Activated CD4-positive, alpha-beta T cell treated with anti-CD3 and anti-CD28 coated beads, Interleukin-10, Interleukin-2, amounts not matched to agents 100 ng/mL and 50 ng/mL, durations not matched to agents 16 hours and 8 hours (primary cell): ENCODE data around the gene FBXO36.
"Not testable (repeated sequence)": the region's sequence is repeated elsewhere in the genome, so short reads cannot be mapped to it uniquely, and the experiment has no call there.

ENCODE experiments used
- DNase-seq: peaks from one replicate; pipeline ENCODE4 v3.0.0-alpha.2; 2020

The FBXO36 gene

DNA sequence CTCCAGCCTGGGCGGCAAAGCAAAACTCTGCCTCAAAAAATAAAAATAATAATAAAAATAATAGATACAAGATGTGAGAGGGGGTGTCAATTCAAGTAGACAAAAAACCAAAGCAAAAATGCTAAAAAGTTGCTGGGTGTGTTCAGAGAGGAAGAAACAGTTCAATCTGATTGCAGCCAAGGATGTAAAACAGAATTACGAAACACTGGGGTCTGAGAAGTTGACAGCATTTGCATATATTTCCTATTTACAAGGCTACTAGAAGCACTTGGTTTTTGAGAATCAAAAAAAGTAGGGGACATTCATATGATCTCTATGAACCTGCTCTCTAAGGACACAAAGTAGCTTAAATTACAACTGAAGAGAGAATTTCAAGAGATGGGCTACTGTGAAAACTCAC lies 8.1 kb upstream of the FBXO36 start:
- no peak for DNase-seq

DNA sequence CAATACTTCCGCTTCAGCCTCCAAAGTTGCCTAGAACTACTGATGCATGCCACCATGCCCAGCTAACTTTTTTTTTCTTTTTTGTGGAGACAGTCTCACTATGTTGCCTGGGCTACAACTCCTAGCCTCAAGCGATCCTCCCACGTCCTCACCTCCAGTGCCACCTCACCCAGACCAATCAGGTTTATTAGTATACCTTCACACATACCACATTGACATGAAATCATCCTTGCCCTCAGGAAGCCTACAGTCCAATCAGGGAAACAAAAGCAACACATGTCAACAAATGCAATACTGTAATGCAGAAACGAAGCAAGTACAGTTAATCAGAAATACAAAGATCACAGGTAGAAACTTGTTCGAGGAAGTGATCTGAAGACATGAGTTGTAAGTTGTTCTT lies 4.5 kb upstream of the FBXO36 start:
- DNase-seq, result no peak

DNA sequence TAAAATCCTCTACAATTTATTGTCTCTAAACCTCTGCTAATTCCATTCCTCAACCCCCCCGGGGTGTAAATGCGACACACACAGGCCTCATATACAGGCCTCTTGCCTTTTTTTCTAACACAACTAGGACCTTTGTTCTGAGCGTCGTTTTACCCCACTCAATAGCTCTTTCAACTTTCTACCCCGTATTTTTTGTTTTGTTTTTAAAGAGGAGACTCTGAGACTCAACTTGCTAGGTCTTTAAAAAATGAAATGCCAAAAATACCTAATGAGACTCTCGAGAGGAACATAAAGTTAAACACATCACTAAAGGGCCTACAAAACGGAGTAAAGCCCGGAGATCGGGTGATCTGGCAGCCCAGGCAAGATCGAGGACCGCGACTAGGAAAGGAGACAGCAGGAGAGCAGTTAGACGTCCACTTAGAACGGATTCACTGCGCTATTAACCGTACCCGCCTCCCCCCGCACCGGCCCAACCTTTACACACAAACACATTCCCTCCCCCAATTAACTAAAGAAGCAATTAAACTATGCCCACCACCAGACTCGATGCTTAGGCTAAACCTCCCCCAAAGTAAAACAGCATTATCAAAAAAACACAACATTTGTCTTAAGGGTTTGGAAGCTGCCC lies 2.2 kb upstream of the FBXO36 start:
- peak; percentile 34 for DNase-seq

DNA sequence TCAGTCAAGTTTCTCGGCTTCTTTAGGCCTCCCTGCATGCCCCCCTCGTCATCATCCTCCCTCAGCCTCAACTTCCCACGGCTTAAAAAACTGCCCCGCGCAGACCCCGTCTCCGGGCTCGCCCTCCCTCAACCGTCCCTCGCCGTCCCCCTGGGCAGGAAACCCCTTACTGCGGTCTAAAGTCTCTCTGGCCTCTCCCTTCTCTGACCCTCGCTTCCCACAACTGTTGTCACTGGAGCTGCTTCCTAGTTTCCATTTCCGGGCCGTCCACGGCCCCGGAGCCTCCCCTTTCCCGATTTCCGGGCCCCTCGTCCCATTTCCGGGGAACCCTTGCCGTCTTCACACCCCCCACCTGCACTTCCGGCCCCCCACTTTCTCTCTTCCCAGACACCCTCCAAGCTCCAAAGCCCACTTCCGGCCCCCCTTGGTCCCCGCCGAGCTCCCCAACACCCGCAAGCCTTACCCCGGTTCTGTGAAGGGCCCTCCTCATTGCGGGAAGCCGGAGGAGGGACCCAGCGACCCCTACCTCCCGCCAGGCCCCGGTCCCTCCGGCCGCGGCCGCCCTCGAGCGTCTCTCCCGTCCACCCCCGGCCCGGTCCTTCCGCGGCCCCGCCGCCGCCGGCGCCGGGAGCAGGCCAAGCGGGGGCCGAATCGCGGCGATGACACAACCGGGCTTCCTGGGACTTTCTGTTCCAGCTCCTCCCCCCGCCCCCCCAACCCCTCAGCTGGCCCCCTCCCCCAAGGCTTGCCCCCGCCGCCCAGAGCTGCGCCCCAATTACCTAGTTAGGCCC lies 1.0 kb upstream of the FBXO36 start:
- DNase-seq, result peak; percentile 71

DNA sequence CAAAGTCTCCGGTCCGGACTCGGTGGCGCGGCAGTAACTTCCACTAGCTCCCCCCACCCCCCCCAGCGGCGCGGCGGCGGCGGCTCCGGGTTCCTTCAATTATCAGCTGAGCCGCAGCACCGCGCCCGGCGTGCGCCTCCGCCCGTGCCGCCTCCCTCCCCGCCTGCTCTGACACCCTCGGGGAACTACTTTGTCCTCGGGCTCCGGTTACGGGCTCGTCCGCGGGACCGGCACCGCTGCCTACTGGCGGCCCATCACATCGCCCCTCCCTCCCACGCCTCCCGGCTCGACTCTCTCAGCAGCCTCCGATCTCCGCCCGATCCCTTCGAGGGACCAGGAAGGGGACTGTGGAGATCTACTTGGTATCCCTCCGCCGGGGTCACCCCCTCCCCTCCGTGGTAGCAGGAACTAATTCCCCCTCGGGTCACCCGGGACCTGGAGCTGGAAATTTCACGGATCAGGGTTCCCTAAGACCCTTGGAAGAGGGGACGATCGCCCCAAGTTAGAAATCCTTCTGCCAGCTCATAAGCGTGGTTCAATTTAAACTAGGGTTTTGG lies 333 bp upstream of the FBXO36 start, which contains the start of gene TRIP12:
Gene TRIP12 (minus strand): TSS at position 118 of the 557 bp plus-strand sequence. CDS start 41,930 bp downstream, outside the sequence.
- DNase-seq, result peak; percentile 93

DNA sequence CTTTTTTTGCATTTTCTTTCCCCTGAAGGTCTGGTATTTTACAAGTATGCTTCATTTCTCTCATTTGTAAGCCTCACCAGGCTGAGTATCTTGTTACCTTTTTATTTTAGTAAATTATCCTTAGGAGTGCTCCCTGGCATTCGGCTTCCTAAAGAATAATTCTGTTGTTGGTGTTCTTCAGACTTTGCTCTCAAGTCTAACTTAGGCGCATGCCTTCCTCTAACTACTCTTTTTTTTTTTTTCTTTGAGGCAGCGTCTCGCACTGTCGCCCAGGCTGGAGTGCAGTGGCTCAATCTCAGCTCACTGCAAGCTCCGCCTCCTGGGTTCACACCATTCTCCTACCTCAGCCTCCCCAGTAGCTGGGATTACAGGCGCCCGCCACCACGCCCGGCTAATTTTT lies 2.2 kb downstream of the FBXO36 start:
- not testable (repeated sequence) for DNase-seq

DNA sequence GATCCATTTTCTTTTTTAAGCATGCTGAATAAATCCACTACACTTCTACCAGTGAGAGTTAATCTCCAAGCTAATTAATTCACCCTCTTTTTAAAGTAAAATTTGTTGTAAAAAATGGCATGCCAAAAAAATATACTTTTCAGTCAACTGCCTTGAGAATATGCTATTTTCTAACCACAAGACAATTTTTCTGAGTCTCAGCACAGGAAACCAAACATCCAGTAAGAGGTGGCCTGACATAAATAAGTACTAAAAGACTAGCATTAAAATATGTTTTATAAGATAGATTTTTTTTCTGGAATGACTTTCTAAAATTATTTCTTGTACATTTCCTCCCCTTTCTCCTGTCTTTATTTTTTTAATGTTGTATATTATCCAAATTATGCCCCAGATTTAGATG lies 2.9 kb downstream of the FBXO36 start:
- DNase-seq, result no peak

DNA sequence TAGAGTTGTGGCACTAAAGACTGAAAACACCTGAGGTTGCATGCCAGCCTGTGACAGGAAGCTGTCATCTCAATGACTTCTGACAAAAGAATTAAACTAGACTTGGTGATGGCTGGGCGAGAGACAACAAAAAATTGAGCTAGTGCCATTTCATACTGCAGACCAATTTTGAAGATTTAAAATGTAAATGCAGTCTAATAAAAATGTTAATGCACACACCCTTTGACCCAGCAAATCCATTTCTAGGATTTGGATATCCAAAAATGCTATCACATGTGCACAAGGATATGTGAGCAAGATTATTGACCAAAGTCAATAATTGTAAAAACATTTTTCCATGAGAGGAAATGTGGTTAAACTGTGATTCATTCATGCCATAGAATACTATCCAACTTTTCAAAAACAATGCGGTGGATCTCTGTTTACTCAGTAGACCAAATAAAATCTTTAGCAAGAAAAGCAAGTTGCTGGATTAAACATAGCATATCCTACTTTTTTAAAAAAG lies 5.6 kb downstream of the FBXO36 start:
- DNase-seq, result no peak

DNA sequence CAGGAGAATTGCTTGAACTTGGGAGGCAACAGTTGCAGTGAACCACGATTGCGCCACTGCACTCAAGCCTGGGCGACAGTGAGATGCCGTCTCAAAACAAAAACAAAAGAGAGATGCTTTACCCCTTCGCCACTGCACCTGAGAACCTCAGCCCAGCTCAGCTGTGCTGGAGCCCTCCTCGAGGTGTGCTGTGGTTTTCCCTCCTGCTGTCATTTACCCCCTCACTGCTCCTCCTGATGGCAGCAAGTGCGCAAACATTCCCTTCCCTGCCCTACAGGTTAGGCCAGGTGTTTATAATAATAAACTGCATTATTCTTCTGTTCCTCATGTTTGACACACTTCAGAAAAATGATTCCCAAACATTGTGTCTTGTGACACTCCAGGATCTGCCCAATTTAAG lies 8.4 kb downstream of the FBXO36 start:
- no peak for DNase-seq

DNA sequence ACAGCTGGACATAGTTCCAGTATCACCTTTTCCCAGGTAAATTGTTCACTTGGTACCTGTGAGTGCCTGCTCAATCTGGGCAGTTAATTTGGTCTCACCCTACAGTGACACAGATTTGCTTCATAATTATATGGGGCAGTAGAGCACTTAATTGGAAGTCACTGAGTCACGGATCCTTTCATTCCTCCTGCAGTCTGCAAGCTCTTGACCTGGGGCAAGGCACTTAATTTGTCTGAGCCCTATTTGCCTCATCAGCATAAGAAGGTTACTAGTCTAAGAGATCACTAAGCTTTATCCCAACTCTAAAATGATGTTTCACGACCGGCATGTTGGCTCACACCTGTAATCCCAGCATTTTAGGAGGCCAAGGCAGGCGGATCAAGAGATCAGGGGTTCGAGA lies 8.9 kb downstream of the FBXO36 start:
- no peak for DNase-seq

DNA sequence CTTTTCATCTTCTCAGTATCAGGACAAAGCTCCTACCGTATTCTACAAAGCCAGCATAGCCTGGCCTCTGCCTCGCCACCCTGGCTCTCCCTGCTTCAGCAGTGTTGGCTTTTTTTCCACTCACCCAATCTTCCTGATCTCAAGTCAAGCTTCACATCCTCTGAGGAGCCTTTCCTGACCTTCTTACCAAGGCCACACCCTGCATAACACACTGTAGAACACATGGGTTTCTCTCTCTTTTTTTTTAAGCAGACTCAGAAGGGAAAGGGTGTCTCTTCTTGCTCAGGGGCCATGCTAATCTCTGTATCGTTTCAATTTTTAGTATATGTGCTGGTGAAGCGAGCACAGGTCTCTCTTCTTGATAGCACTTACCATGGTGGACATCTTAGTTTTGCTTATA lies 15.2 kb downstream of the FBXO36 start:
- DNase-seq, result no peak

DNA sequence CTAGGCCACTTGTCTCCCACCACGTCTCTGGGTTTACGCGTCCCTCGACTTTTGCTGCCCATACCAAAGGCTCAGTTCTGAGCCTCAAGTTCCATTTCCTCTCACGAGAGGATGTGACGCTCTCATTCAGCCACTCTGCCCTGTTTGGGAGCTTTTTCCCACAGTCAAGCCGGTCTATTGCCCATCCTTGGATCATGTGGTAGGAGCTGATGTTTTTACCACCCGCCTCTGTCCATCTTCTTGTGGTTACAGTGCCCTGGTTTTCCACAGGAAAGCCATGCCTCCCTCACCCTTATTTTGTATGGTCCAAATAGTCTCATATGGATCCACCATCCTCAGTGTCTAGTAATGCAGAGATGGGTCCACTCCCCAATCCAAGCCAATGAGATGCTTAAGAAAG lies 20.4 kb downstream of the FBXO36 start:
- no peak for DNase-seq

DNA sequence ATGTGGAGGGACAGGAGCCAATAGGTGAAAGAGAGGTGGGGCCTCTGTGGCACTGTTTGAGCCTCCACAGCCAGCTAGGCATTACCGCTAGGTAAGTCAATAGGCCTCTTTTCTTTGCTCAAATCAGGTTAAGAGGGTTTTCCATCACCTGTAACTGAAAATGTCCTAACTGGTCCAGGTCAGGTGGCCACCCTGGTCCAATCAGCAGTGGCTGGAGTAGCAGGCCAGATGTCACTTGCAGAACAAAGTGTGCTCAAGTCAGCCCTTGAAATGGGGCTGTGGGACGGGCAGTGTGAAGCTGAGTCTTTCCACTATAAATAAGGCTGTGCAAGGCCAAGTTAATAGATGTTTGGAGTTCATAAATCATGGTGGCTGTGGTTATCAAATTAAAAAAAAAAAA lies 20.9 kb downstream of the FBXO36 start:
- no peak for DNase-seq

DNA sequence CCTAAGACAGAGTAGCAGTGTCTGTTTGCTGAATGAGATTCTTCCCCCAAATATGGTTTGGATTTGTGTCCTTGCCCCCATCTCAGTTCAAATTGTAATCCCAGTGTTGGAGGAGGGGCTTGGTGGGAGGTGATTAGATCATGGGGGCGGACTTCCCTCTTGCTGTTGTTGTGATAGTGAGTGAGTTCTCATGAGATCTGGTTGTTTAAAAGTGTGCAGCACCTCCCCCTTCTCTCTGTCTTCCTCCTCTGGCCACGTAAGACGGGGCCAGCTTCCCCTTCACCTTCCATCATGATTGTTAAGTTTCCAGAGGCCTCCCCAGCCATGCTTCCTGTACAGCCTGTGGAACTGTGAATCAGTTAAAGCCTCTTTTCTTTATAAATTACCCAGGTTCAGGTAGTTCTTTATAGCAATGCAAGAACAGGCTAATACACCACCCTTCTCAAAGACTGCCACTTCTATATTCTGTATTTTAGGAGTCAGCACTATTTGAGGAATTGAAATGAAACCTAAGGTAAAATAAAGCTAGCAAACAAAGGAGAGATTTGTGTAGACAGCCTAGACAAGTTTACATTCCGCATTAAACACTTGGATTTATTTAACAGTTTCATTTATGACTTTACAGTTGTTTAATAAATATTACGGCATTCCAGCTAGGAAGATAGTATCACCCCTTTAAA lies 21.6 kb downstream of the FBXO36 start:
- DNase-seq, result no peak

DNA sequence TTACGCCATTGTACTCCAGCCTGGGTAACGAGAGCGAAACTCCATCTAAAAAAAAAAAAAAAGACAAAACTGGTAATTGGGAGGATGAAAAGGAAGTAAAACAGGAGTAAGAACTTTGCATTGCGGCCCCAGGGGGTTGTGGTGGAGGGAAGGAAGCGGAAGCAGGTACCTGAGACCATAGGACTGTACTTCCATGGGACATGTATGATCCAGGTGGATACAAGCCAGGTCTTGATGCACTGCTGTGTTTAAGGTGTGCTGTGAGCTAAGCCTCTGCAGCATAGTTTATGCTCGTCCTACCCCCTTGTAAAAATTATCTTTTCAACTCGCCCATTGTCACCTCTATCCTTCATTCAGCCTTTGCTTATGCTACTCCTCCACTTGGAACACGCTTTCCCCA lies 23.7 kb downstream of the FBXO36 start:
- DNase-seq, result no peak

DNA sequence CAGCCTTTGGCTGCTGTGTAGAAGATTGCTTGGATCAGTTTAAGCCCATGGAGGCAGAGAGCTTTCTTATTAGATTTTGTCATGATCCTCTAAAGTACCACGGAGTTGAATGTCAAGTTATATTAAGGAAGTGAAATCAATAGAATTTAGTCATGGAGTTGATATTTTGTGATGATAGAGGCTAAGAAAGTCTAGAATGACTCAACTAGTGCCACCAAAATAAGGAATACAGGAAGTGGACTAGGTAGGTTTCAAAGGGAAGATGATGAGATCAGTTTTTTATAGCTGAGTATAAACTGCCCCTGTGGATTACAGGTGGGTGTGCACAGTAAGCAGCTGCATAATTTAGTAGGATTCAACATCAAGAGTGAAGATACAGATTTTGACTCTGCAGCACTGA lies 25.2 kb downstream of the FBXO36 start:
- DNase-seq, result peak; percentile 13

DNA sequence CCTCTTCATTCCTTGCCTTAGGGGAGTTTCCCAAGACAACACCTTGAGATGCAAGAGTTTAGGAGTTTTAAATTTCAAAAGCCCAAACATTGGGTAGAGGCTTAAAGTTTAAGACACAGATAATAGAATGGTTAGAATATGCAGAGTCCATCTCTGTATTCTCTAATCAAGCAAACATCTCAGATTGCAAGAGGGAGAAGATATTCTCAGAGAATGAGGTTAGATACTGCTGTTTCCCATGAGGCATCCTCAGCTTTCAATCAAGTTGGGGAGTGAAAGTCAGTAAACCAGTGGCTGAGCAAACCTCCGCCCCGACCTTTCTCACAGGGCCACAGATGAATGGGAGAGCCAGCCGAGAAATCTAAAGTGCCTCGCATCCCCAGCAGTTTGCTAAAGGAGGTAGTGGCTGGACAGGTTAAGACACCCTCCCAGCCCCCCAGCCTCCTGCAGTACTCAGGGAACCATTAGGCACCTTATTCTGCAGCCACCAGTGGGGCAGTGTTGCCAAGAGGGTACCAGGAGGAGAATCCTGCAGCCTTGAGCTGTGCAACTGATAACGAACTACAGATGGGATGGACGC lies 30.0 kb downstream of the FBXO36 start:
- no peak for DNase-seq

DNA sequence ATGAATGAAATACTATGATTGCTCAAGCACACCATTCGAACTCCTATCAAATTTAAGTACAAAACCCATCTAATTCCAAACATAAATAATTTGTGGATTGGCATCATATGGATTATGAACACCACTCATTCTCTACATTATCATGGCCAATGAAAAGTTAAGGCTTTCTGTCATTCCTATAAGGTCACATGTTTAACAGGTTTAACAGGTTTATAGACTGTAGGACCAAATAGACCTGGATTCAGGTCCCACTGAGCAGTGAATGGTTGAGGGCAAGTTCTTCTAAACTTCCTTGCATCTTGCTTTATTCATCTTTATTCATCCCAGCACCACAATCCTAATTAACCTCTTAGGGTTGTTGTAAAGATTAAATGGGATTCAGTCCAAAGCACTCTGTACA lies 33.4 kb downstream of the FBXO36 start:
- no peak for DNase-seq

DNA sequence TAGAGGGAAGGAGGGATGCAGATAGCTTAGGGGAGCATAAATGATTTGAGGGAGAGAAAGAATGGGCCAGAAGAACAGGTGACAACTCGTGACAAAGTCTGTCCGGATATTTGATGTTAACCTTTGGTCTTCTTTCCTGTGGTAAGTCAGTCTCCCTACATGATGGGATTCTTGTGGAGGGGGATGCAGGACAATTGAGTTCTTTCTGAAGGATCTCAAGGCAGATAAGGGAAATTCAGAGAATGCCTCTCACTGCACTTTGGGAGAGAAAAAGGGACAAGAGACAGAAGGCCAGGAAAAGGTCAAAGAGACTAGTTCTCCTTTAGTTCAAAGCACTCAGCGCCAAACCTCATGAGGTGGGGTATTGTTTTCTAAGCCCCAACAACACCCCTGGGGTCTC lies 34.2 kb downstream of the FBXO36 start:
- no peak for DNase-seq

DNA sequence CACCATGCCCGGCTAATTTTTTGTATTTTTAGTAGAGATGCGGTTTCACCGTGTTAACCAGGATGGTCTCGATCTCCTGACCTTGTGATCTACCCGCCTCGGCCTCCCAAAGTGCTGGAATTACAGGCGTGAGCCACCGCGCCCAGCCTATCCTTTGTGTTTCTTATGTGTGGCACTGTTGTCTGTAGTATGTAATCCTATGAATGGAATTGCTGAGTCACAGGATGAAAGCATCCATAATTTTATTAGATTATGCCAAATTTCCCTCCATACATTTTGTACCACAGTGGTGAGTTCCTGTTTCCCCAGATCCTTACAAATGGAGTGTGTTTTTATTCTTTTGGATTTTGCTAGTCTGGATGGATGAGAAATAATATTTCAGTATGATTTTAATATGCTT lies 41.3 kb downstream of the FBXO36 start:
- not testable (repeated sequence) for DNase-seq

DNA sequence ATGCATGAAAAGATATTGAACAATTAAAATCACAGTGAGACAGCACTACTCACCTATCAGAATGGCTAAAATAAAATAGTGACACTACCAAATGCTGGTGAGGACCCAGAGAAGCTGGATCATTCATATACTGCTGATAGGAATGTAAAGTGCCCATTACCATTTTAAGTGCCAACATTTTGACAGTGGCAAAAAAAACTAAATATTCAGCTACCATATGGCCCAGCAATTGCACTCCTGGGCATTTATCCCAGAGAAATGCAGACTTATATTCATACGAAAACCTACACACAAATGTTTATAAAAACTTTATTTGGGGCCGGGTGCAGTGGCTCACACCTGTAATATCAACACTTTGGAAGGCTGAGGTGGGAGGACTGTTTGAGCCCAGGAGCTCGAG lies 47.6 kb downstream of the FBXO36 start:
- no peak for DNase-seq

DNA sequence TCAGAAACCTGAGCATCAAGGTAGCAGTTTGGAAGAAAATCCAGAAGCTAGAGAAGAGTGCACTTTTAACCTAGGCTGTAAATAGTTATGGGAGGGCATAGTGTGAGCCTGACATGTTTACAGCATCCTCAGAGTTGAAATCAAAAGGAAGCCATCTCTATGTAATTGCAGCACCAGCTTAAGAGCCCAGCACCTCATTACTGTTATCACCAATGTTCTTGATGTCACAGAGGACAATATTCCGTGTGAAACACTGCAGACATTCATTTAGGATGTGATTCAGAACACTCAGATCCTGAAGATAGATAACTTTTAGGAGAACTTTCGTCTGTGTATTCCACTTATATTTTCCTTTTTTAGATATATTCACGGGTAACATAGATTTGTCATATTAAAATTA lies 48.1 kb downstream of the FBXO36 start:
- no peak for DNase-seq

DNA sequence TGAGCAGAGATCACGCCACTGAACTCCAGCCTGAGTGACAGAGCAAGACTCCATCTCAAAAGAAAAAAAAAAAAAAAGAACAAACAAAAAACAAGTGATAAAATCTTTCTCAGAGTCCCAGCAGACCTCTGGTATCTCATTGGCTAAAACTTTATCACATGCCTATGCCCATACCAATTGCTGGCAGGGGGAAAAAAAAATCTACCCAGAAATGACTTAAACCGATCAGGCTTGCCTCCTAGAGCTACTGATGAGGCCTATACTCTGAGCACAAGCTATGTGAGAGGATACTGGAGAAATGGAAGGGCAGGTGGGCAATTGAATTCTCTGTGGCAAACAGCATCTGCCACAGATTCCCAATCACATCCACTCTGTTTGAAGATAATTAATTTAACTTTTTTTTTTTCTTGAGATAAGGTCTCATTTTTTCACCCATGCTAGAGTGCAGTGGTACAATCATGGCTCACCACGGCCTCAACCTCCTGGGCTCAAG lies 49.0 kb downstream of the FBXO36 start:
- DNase-seq, result no peak
